Medulla oblongata (tissue), 1 donor: ENCODE measurements around the gene TYRO3.

Source experiments
- DNase-seq: peaks from one replicate; pipeline ENCODE4 v3.0.0-alpha.2; 2015; ENCODE audit errors: extremely low spot score

TYRO3 gene

DNA sequence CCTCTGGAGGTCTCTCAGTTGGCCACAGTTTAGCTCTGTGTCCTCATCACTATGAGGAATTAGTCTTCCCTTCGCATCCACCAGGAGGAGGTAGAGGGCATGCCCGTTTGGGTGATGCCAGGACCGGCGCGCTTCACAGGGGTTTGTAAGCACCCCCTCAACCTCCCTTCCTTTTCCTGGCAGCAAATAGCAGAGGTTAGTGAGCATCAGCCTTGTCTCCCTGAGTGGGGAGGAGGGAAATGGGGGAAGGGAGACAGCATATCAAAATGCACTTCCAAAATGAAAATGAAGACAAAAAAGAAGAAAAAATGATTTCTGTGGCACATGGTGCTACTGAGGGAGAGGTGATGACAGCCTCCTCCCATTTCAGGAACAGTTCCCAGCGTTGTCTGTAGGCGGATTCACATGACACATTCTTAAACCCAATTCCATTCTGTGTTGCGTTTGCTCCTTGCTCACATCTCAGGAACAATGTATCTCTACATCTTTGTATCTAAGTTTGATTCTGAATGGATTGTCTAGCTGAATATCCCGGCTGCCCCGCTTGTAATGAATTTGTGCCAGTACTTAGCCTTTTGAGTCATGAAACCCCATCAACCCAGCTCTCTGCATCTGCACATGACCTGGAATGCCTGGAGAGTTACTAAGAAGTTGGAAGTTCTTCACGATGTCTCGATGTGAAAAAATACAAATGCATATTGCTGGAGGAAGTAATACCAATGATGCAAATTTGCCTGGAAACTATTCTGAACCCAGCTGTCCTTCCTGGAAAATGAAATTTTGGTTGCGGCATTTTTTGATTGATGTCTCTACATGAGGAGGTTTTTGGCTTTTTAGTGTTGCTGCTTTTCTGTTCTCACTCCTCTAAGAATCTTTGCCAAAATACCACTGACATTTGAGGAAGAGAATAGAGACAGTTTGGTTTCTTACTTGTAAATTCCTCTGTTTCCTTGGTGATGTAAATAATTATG, 45.2 kb downstream of the TYRO3 start:
- peak; percentile 86 for DNase-seq

DNA sequence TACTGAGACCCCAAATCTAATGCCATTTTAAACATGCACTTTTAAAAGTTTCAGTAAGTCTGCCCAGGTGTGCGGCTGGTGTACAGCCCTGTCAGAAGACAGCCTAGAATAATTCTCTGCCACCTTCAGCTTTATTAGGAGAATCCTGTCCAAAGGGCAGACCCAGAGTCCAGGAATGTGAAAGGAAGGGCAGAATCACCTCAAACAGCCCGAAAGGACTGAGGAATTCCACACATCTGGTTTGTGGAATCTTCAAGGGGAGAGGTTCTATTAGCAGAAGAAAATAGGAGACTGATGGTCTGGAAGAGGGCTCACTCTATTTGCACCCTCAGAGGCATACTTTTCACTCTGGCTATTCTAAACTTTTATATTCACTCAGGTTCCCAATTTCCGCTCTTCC, 46.6 kb downstream of the TYRO3 start:
- DNase-seq, result no peak

DNA sequence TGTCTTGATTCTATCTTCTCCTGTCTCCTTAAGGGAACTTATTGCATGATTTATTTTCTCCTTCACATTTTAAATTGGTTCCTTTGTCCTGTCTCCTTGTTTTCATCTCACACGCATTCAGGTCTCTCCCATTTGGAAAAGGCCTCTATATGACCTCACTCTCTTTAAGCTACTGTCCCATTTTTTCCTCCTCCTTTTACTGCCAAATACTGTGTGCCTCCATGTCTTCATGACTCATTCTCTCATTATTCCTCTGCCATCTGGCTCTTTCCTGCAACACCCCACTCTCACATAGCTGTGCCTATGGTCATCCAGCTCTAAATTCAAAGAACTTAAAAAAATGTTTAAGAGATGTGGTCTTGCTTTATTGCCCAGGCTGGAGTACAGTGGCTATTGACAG, 48.0 kb downstream of the TYRO3 start:
- DNase-seq, result no peak

DNA sequence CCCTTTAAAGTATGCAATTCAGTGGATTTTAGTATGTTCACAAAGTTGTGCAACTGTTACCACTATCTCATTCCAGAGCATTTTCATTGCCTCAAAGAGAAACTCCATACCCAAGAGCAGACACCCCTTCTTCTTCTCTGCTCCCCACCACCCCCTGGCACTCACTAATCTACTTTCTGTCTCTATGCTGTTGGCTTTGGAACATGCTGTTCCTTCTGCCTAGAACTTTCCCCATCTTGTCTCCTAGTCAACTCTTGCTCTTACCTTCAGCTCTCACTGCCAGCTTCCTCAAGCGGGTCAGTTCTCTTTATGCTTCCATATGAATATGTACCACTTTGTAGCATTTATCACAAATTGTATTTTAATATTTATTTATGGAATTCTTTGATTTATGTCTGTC, 50.1 kb downstream of the TYRO3 start:
- no peak for DNase-seq

DNA sequence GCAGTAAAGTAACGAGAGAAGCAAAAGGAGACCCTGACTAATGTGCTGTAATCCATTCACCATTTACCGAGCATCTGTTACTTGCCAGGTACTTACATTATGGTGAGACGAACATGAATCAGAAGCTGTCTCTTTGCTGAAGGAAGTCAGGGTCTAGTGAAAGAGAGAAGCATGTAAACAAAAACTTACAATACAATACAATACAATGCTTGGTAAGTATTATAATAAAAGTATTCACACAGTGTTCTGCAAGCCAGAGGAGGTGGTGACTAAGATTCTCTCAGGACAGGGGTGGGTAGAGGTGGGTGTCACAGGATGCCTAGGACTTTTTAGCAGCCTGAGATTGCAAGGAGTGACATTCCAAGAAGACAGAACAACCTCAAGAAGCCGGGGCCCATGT, 51.0 kb downstream of the TYRO3 start:
- no peak for DNase-seq

DNA sequence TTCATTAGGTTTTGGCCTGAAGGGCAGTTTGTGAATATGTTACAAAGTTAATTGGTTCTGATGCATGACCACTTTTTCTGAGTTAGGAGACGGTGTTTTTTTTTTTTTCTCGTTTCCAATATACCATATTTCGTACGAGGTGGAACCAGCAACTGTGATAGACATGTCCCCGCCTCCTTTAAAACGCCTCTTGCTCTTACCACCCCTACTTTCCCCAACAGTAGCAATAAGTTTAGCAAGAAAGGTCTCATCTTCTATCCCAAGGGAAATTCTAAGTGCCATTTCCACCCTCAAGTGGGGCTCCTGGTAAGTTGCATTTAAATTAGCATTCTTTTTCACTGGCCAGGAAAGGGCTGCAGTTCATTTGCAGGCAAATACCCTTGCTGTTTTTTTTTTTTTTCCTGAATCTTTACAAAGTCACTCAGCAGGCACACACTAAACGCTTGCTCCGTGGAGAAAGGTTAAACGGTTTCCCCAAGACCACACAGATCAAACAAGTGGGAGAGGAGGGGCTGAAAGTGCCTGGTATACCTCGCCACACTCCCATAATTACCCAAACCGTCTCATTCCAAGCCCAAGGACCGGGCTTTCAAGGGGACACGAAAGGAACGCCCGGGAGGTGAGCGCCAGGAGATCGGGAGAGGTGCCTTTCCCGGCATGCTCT, 61.7 kb downstream of the TYRO3 start:
- DNase-seq, result peak; percentile 19

DNA sequence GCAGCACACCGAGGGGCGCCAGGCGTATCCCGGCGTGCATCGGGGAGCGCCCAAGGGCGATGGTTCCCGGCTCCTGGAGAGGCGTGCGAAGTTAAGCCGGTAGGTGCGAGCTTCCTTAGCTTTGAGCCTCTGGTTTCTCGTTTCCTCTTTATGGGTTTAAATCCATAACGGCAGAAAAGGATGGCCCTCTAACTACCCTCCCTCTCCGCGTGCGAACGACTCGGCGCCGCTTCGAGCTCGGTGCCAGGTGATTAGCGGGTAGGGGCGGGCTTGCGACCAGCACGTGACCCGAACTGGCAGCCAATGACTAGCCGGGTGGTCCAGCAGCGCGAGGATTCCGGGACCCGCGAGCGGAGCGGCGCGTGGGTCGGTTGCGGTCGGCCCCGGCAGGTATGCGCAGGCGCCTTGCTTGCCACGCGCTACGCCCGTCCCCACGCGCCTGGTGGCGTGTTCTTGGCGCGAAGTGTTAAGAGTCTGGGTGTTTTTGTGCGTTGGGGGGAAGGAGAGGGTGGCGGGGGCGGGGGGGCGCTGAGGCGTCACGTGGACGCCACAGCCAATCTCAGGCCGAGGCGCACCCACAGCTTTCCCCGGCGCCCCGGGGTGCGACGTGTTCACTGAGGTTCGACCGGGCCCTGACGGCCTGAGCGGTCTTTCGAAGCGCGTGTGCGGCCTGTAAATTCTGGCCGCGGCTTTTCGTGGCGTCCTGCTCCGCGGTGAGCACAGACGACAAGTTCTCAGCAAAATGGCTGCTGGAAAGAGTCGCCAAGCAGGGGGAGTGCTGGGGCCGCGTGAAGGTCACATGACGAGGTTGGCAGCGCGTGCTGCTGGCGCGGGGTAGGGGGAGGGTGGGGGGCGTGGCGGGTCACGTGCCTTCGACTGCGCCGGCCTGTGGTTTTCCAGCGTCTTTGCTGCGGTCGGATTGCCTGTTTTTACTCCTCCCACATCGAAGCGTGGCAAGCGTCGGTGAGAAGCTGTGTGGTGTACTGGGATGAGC, 62.5 kb downstream of the TYRO3 start:
- DNase-seq, result peak; percentile 85

DNA sequence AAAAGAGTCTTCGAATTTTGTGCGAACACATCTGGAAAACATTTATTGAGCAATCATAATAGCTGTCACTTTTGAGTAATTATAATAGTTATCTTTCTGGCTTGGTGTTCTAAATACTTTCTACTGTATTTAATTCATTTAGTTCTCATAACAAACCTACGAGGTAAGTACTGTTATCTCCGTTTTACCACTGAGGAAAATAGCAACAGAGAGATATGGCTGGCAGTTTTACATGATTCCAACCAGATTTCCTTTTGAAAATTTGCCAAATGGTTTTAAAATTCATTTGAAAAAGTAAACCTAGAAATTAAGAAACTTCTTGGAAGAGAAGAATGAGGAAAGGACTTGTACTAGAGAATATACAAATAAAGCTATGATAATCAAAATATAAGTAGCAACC, 63.9 kb downstream of the TYRO3 start:
- no peak for DNase-seq

DNA sequence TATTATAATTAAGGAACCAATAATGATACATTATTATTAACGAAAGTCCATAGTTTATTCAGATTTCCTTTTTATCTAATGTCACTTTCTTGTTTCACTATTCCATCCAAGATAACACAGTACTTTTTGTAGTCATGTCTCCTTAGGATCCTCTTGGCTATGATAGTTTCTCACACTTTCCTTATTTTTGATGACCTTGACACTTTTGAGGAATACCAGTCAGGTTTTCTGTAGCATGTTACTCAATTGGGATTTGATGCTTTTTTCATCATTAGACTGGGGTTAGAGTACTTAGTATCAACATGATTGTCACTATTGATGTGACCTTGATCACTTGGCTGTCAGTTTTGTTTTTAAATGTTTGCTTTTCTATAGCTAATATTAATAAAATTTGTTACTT, 68.2 kb downstream of the TYRO3 start:
- DNase-seq, result no peak

DNA sequence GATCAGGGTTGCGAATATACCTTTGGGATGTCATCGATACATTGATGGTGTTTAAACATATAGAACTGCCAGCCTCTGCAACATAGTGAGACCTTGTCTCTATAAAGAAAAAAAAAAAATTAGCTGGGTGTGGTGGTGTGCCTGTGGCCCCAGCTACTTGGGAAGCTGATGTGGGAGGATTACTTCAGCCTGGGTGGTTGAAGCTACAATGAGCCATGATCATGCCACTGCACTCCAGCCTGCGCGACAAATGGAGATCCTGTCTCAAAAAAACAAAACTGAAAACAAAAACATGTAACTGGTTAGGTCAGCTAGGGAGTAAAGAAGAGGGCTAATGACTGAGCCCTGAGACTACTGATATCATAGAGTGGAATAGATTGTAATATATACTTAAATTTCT, 70.5 kb downstream of the TYRO3 start:
- no peak for DNase-seq

DNA sequence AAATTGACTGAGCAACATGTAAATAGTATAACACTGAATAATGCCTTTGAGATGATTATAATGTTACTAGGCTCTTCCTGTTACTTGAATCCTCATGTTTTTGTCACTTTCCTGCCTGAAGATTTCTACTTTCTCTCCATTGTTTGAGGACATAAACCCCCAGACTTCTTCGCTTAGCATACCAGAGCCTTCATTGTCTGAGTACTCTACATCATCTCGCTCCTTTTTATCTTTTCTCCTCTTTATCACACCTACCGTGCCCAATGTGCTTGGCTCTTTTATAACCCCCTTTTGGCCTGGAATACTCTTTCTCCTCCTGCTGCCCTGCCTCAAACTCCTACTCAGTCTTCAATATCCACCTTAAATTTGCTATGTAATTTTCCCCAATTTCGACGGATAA, 70.9 kb downstream of the TYRO3 start:
- no peak for DNase-seq

DNA sequence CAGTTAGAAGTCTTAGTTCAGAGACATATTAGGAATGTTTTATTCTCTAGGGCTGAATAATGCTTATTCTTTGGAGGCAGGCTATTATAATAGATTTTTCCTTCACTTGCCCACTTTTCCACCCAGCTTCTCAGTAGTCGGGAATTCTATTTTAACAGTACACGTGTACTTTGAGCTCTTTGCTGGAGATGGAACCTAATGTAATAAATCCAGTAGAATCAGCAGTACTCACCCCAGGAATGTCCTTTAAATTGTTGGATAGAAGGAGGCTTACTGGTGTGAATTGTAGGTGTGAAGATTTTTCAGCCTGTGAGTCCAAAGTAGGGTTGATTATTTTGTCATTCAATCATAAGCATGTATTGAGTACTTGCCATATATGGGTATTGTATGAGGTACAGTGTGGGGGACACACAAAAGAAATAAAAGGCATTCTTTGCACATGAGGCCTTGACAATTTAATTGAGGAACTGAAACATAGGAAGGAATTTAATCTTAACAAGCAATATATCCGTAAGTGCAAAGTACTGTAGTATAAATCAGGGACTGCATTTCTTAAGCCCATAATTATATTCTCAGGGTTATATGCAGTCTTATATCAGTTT, 71.7 kb downstream of the TYRO3 start:
- DNase-seq, result no peak

DNA sequence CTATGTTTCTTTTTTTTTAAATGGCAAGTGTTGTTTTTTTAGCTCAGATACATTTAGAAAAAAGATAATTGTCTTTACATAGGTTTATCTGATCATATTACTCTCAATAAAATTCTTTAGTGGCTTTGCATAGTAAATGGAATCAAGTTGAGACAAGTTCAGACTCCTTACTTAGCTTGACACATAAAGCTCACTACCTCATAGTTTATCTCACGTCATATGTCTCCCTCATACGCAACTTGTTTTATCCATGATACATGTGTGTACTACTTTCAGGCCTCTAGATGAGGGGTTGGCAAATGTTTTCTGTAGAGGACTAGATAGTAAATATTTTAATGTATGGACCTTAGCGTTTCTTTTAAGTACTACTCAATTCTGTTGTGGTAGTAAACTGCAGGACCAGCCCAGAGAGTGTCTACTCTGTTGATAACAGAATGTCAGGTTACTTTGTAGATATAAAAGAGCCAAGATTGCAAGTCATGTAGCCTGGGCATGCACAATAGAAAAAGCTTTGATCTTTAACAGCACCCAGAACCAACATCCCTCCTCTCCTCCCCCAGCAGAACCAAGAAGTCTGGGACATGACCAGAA, 73.0 kb downstream of the TYRO3 start:
- DNase-seq, result no peak
